ENCODE data around the gene NFATC2.

- TF ChIP-seq EZH2phosphoT487 (IDR thresholded peaks at IDR 0.05; ENCODE audit: borderline replicate concordance, low read length) = no peak
- TF ChIP-seq, protein P1, sequence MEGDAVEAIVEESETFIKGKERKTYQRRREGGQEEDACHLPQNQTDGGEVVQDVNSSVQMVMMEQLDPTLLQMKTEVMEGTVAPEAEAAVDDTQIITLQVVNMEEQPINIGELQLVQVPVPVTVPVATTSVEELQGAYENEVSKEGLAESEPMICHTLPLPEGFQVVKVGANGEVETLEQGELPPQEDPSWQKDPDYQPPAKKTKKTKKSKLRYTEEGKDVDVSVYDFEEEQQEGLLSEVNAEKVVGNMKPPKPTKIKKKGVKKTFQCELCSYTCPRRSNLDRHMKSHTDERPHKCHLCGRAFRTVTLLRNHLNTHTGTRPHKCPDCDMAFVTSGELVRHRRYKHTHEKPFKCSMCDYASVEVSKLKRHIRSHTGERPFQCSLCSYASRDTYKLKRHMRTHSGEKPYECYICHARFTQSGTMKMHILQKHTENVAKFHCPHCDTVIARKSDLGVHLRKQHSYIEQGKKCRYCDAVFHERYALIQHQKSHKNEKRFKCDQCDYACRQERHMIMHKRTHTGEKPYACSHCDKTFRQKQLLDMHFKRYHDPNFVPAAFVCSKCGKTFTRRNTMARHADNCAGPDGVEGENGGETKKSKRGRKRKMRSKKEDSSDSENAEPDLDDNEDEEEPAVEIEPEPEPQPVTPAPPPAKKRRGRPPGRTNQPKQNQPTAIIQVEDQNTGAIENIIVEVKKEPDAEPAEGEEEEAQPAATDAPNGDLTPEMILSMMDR (IDR thresholded peaks at IDR 0.05; ENCODE audit: low read depth, low read length, poor library complexity, severe bottlenecking) = no peak
Observed at GRCh38 chr20:51574248-51575033, 31.9 kb upstream of the NFATC2 start.

Data from DOHH2 (cell line).